CD14-positive monocyte (primary cell): Measurements from ENCODE around the gene ASPSCR1. TPM values are rescaled to one million over a fixed set of nuclear protein-coding genes. Genes with fewer than 3 reads are reported as not detected.

Experiments
- DNase-seq, 3 donors: peaks; one replicate each; pipeline ENCODE4 v3.0.0-alpha.2; 2011 to 2022
- H2AFZ ChIP-seq: 2 replicates; pipeline ENCODE4 v1.6.0; 2012; ENCODE audit warnings: mild to moderate bottlenecking, low read depth, low read length, inconsistent platforms; ENCODE audit not compliant: insufficient read depth, poor library complexity, severe bottlenecking
- H3K27ac ChIP-seq, 2 donors: 1 replicate in 1 of 2; 2 replicates in 1 of 2; pipeline ENCODE4 v1.5.1; 2012 to 2013; ENCODE audit warnings: low read length in 2 of 2, control low read depth in 1 of 2, inconsistent platforms in 1 of 2, low read depth in 1 of 2, mild to moderate bottlenecking in 1 of 2
- H3K27me3 ChIP-seq, 2 donors: one replicate each; pipeline versions ENCODE4 v1.6.0 to v1.6.1; 2011 to 2013; ENCODE audit warnings: low read length in 2 of 2; ENCODE audit not compliant: control insufficient read depth in 2 of 2, insufficient read depth in 2 of 2
- H3K36me3 ChIP-seq, 2 donors: replicated peaks in 1 of 2; 1 replicate in 1 of 2; 2 replicates in 1 of 2; pipeline versions ENCODE4 v1.5.1 to v1.6.1; 2012 to 2013; ENCODE audit warnings: low read length in 2 of 2, control low read depth in 1 of 2, inconsistent platforms in 1 of 2, mild to moderate bottlenecking in 1 of 2; ENCODE audit not compliant: insufficient read depth in 2 of 2, control insufficient read depth in 1 of 2
- H3K4me1 ChIP-seq, 2 donors: 1 replicate in 1 of 2; 2 replicates in 1 of 2; pipeline versions ENCODE4 v1.5.1 to v1.6.1; 2012 to 2013; ENCODE audit warnings: low read length in 2 of 2, control low read depth in 1 of 2, inconsistent platforms in 1 of 2, mild to moderate bottlenecking in 1 of 2, moderate library complexity in 1 of 2; ENCODE audit not compliant: insufficient read depth in 2 of 2, control insufficient read depth in 1 of 2
- H3K4me2 ChIP-seq: replicated peaks from 2 replicates; pipeline ENCODE3; 2012; ENCODE audit warnings: low read length, moderate library complexity, mild to moderate bottlenecking; ENCODE audit not compliant: poor library complexity, severe bottlenecking; ENCODE audit errors: extremely low read depth
- H3K4me3 ChIP-seq, 3 experiments: fragments of 200-600 bp in 1 of 3; sonication (generic) in 1 of 3; replicated peaks in 1 of 3; 1 replicate in 2 of 3; 2 replicates in 1 of 3; pipeline ENCODE4 v1.5.1; 2011 to 2013; ENCODE audit warnings: low read length in 3 of 3, mild to moderate bottlenecking in 3 of 3, control low read depth in 2 of 3, low read depth in 2 of 3, inconsistent platforms in 1 of 3, moderate library complexity in 1 of 3
- H3K79me2 ChIP-seq: 2 replicates; pipeline ENCODE4 v1.6.0; 2012; ENCODE audit warnings: mild to moderate bottlenecking, control low read depth, inconsistent platforms, low read length, moderate library complexity; ENCODE audit not compliant: insufficient read depth
- H3K9ac ChIP-seq: 2 replicates; pipeline ENCODE4 v1.6.0; 2017; ENCODE audit warnings: low read length, mild to moderate bottlenecking; ENCODE audit not compliant: insufficient read depth, poor library complexity, severe bottlenecking
- H3K9me3 ChIP-seq, 2 donors: replicated peaks in 1 of 2; 1 replicate in 1 of 2; 2 replicates in 1 of 2; pipeline versions ENCODE4 v1.5.1 to v1.6.1; 2012 to 2013; ENCODE audit warnings: low read length in 2 of 2, control low read depth in 1 of 2; ENCODE audit not compliant: control insufficient read depth in 1 of 2, insufficient read depth in 1 of 2
- H4K20me1 ChIP-seq: 2 replicates; pipeline ENCODE4 v1.6.0; 2012; ENCODE audit warnings: mild to moderate bottlenecking, low read length, control low read depth, moderate library complexity; ENCODE audit not compliant: insufficient read depth
- H3K27ac Mint-ChIP-seq, 7 donors: one replicate each; pipeline ENCODE4 v1.8.0; 2020; ENCODE audit warnings: mild to moderate bottlenecking in 7 of 7, mixed read lengths in 7 of 7, moderate library complexity in 6 of 7, inconsistent platforms in 2 of 7
- H3K27me3 Mint-ChIP-seq, 3 donors: one replicate each; pipeline ENCODE4 v1.8.0; 2021 to 2022; ENCODE audit warnings: low read depth in 3 of 3, mild to moderate bottlenecking in 3 of 3, mixed read lengths in 3 of 3, moderate library complexity in 3 of 3, inconsistent platforms in 1 of 3
- H3K36me3 Mint-ChIP-seq, 2 donors: one replicate each; pipeline ENCODE4 v1.8.0; 2020; ENCODE audit warnings: mixed read lengths in 2 of 2, inconsistent platforms in 1 of 2, mild to moderate bottlenecking in 1 of 2
- H3K4me1 Mint-ChIP-seq: one replicate; pipeline ENCODE4 v1.8.0; 2020; ENCODE audit warnings: mild to moderate bottlenecking, mixed read lengths
- H3K4me3 Mint-ChIP-seq, 2 donors: one replicate each; pipeline ENCODE4 v1.8.0; 2020; ENCODE audit warnings: mild to moderate bottlenecking in 2 of 2, mixed read lengths in 2 of 2, moderate library complexity in 1 of 2
- H3K9me3 Mint-ChIP-seq, 7 donors: one replicate each; pipeline ENCODE4 v1.8.0; 2020 to 2022; ENCODE audit warnings: mixed read lengths in 7 of 7, mild to moderate bottlenecking in 6 of 7, moderate library complexity in 6 of 7, inconsistent platforms in 2 of 7
- CTCF ChIP-seq: fragments of 200-600 bp; IDR thresholded peaks from one replicate; pipeline ENCODE4 v1.8.0; 2022; ENCODE audit warnings: antibody characterized with exemption, mild to moderate bottlenecking
- WGBS: methylation state at CpG from one replicate; pipeline ENCODE4 v1.1.5; 2013; ENCODE audit warnings: missing lambda C conversion rate; ENCODE audit not compliant: insufficient coverage; 5-methylcytosine and 5-hydroxymethylcytosine counted together
- intact Hi-C, 2 donors: fragments of 100-400 bp; cut with micrococcal nuclease; formaldehyde crosslinking; loops; one replicate each; pipeline versions ENCODE4 v1.15.0 to v1.15.1; 2023
- polyA plus RNA-seq, 3 donors: library from polyadenylated mRNA; depleted of rRNA in 1 of 3; unstranded in 2 of 3; stranded (reverse) in 1 of 3; fragments of 300-500 nt in 2 of 3; fragments of >200 nt in 1 of 3; fragmentation: Illumina TruSeq in 2 of 3; gene quantifications; 1 replicate in 2 of 3; 2 replicates in 1 of 3; pipeline ENCODE4 v1.2.3, GENCODE V29; 2012 to 2021

Gene ASPSCR1
- polyA plus RNA-seq, 3 donors, result 25.5 to 31.9 (median 25.6) TPM

GRCh38 chr17:81959362-81960129 lies 17.9 kb upstream of the ASPSCR1 start:
- Histone ChIP-seq H3K36me3 (no peaks in the 10 kb centered on the region), H3K27me3 (peaks cover 22 to 52% of the 10 kb centered on the region in 2 donors), H3K79me2 (no peaks in the 10 kb centered on the region), H3K27ac (no peak overlapping the region), H3K4me1 (peaks cover 10 to 19% of the 10 kb centered on the region in 2 donors), H3K9me3 (peaks cover 0 to 6% of the 10 kb centered on the region in 2 donors), H4K20me1 (no peaks in the 10 kb centered on the region), H3K4me3 (peak overlapping the region in 2 of 3 experiments; percentile 14 to 70), H3K4me2 (peak overlapping the region; percentile 79), H2AFZ (peak overlapping the region; percentile 85), H3K9ac (peak overlapping the region; percentile 40)
- peaks cover 0 to 6% of the 10 kb centered on the region in 2 donors for H3K36me3 Mint-ChIP-seq
- H3K4me1 Mint-ChIP-seq, result peaks cover 5% of the 10 kb centered on the region
- TF ChIP-seq CTCF, result peak; percentile 92
- peak overlapping the region; percentile 60 to 82 for H3K4me3 Mint-ChIP-seq
- H3K27me3 Mint-ChIP-seq, result peaks cover 38 to 67% (median 46%) of the 10 kb centered on the region in 3 donors
- peak; percentile 62 to 83 (median 66) for DNase-seq
- H3K27ac Mint-ChIP-seq, result no peak overlapping the region
- intact Hi-C loops, result loop anchor here (1.0 to 5.0 kb wide), 3 partner anchors 62 to 193 kb away; partner anchors contain the start of genes CENPX (in 1 of the 2) and LRRC45 (in 1 of the 2)
- WGBS, result under 1% methylated on average over 111 of the region's 112 CpGs
- H3K9me3 Mint-ChIP-seq, result peaks cover 0 to 12% (median 4%) of the 10 kb centered on the region in 7 donors

DNA sequence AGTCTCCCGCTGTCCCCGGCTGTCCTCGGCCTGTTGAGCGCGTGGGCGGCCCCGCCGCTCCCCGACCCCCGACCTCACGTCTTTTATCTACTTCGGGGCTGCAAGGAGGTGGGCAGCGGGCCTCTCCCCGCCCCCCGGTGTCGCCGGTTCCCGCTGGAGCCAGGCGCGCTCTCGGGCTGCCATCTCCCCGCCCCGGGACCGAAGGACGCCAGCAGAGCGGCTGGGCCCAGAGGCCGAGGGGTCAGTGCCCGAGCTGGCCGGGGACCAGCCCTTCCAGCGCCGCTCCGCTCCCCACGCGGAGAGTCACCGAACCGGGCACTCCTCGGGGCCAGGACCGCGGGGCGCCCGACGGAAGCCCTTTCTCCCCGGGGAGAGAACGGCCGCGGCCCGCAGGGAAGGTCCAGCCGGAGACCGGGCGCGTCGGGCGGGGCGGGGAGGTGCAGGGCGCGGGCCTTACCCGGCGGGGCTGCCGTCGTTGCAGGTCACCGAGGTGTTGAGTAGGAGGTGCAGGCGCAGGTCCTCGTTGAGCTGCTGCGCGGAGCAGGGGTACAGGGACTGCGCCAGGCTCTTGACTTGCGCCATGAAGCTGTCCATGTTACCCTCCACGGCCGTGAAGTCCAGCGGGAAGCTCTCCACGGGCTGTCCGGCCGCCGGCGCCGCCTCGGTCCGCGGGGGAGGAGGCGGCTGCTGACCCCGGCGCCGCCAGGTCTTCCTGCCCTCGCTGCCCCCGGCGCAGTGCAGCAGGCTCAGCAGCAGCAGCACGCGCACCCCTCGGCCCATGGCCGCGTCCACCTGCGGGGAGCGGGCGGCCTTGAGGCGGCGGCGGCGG lies 17.1 kb upstream of the ASPSCR1 start:
- Histone ChIP-seq H3K36me3 (no peaks in the 10 kb centered on the region), H3K27me3 (peaks cover 22 to 54% of the 10 kb centered on the region in 2 donors), H3K4me2 (peak overlapping the region; percentile 79), H3K9ac (peak overlapping the region; percentile 40), H4K20me1 (no peaks in the 10 kb centered on the region), H3K79me2 (no peaks in the 10 kb centered on the region), H2AFZ (peak overlapping the region; percentile 85), H3K4me1 (peaks cover 14 to 23% of the 10 kb centered on the region in 2 donors), H3K4me3 (peak overlapping the region in 2 of 3 experiments; percentile 4 to 70), H3K27ac (no peak overlapping the region), H3K9me3 (peaks cover 0 to 6% of the 10 kb centered on the region in 2 donors)
- no peak for TF ChIP-seq CTCF
- Mint-ChIP-seq H3K9me3 (peaks cover 0 to 12% (median 4%) of the 10 kb centered on the region in 7 donors), H3K4me1 (peaks cover 12% of the 10 kb centered on the region), H3K4me3 (peak overlapping the region in 1 of 2 donors; percentile 73), H3K27ac (no peak overlapping the region), H3K36me3 (peaks cover 0 to 6% of the 10 kb centered on the region in 2 donors), H3K27me3 (peaks cover 44 to 75% (median 49%) of the 10 kb centered on the region in 3 donors)
- 4% methylated on average over 90 of the region's 98 CpGs for WGBS
- intact Hi-C loops, result loop anchor here in 1 of 2 donors (5.0 kb wide), 1 partner anchor 192 kb away; no protein-coding TSS in a partner anchor
- no peak for DNase-seq
